GM10266 (cell line): ENCODE results near the gene SSTR5.

ENCODE experiments used
- DNase-seq: peaks from one replicate; pipeline ENCODE4 v3.0.0; 2012; ENCODE audit errors: extremely low spot score
- TF ChIP-seq, protein P1 (sequence below): IDR thresholded peaks from 2 replicates; pipeline ENCODE4 v1.5.1; 2012; ENCODE audit warnings: mild to moderate bottlenecking, low read depth; ENCODE audit not compliant: control insufficient read depth, insufficient read depth; ENCODE audit errors: missing control alignments

Gene SSTR5

DNA sequence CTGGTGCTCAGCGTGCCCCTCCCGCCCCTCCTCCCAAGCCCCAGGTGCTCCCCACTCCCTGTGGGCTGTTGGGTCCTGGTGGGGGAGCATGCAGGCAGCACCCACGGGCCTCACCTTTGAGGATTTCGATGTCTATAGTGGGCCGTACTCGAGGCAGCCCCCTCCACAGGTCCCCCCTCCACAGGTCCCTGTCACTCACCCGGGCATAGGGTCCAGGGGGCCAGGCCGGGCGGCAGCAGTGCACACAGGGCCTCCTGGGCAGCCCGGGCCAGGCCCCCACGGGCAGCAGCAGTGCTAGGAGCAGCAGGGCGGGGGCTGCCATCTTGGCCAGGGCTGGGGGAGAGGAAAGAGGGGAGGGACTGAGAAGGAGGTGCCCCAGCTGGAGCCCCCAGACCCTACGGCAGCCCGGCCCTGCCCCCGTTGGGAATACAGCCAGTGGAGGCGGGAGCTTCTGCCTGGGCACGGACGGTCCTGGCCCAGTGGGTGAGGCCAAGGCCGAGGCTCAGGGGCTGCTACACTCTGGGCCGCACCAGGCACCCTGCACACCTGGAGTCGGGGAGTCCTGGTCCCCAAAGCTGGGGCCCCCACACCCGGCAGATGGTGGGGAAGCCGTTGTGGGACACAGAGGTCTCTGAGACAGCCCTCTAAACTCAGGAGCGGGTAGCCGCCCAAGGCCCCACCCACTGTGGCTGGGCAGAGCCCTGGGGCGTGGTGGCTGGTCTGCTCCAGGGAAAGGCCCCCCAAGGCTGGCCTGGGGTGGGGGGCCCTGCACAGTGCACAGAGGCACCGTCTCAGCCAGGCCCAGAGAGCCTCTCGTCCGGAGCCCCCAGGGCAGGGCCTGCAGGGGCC lies 22.3 kb downstream of the SSTR5 start:
- TF ChIP-seq, protein P1, sequence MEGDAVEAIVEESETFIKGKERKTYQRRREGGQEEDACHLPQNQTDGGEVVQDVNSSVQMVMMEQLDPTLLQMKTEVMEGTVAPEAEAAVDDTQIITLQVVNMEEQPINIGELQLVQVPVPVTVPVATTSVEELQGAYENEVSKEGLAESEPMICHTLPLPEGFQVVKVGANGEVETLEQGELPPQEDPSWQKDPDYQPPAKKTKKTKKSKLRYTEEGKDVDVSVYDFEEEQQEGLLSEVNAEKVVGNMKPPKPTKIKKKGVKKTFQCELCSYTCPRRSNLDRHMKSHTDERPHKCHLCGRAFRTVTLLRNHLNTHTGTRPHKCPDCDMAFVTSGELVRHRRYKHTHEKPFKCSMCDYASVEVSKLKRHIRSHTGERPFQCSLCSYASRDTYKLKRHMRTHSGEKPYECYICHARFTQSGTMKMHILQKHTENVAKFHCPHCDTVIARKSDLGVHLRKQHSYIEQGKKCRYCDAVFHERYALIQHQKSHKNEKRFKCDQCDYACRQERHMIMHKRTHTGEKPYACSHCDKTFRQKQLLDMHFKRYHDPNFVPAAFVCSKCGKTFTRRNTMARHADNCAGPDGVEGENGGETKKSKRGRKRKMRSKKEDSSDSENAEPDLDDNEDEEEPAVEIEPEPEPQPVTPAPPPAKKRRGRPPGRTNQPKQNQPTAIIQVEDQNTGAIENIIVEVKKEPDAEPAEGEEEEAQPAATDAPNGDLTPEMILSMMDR = no peak
- no peak for DNase-seq

DNA sequence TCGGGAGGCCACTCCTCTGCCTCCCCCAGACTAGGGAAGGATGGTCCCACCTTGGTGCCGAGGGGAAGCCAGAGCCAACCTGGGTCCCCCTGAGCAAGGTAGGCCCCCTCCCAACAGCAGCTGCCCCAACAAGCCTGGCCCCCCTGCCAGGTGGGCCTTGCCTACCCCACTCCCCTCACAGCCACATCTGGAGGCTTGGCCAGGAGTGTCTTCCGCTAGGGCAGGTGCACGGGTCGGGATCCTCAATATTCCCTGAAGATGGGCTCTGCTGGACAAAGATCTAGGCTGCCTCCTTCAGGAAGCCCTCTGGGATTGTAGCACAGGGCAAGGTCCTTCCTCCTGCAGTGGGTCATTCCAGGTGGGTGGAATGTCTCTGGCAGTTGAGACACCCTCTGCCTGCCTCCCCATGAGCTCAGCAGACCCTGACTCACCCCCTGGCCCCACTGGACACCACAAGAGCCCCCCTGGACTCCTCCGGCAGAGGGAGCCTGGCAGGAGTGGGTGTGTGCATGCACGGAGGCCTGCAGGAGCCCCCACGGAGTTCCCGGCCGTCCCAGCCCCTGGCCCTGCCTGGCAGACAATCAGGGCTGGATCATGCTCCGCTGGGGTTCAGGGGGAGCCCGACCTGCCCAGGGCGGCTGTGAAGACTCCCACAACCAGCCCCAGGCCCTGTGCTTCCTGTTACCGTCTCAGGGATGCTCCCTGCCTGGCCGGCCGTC lies 23.1 kb downstream of the SSTR5 start:
- no peak for DNase-seq
- TF ChIP-seq, protein P1 = no peak

DNA sequence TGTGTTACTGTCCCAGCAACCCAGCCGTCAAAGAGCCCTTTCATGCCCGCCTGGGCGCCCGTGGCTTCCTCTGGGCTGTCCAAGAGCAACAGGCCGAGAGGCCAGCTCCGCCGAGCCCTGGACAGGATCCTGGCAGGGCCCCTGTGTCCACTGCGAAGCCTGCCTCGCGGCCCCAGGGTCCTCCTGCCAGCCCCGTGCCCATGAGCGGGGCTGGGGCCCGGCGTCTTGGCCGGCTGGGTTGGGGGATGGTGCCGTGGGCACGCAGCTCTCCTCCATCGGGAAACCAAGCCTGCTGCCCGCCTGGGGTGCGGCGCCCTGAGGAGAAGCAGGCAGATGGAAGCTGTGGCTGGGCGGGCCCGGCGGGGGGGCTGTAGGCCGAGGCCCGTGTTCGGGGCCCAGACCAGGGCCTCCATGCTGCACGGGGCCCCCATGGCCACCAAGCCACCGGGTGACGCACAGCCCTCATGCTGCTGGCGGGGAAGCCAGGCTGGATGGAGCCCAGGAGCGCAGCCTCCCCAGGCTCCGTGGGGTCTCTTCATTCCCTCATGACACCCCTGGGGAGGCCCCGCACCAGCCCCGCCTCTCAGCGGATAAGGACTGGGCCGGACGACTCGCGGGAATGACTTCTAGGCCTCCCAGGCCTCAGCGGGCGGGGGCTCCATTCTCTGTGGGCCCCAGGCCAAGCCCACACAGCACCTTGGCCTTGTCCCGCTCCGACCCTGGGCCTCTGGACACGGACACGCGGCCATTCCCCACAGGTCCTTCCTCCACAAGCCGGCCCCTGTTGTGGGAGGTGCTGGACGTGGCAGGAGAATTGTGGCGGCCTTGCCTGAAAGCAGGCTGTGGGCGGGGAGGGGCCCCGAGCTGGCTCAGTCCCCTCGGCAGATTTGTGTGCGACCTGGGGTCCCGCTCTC lies 23.9 kb downstream of the SSTR5 start, which contains the start of gene C1QTNF8:
Gene C1QTNF8, minus strand, starts transcription at position 76 of the 914 bp plus-strand sequence. CDS start 1,322 bp downstream, outside the sequence.
- DNase-seq = no peak
- TF ChIP-seq, protein P1 = no peak

DNA sequence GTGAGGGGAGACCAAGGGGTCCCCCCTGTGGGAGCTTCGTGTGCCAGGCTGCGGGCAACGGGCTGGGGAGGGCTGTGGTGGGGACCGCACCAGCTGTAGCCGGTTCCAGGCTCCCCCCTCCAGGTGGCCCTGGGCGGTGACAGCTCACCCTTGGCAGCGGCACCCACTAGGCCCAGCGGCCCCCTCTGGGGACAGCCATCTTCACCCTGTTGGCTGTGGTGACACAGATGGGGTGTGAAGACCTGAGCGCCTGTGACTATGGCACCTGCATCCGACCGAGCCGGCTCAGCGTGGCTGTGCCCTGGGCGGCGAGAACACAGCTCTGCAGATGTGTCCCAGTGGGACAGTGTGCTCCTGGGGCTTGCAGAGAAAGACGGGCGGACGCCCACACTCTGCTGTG lies 24.6 kb downstream of the SSTR5 start:
- TF ChIP-seq, protein P1 = no peak
- no peak for DNase-seq

DNA sequence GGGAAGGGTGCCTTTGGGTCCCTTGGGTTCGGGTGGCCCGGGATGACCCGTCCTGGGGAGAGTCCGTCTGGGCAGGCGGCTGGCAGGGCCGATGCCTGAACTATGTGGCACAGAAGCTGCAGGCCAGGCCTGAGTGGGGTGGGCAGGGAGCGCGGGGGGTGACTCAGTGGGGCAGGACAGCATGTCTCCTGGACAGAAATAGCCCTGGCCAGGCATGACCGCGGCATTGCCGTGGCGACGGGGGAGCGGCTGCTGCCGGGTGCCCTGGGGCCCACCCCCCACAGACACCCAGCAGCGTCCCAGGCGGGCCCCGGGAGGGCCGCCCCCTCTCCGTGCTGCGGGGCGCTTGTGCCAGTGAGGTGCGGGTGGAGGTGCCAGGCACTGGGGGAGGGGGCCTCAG lies 25.3 kb downstream of the SSTR5 start:
- no peak for DNase-seq
- TF ChIP-seq, protein P1 = no peak

DNA sequence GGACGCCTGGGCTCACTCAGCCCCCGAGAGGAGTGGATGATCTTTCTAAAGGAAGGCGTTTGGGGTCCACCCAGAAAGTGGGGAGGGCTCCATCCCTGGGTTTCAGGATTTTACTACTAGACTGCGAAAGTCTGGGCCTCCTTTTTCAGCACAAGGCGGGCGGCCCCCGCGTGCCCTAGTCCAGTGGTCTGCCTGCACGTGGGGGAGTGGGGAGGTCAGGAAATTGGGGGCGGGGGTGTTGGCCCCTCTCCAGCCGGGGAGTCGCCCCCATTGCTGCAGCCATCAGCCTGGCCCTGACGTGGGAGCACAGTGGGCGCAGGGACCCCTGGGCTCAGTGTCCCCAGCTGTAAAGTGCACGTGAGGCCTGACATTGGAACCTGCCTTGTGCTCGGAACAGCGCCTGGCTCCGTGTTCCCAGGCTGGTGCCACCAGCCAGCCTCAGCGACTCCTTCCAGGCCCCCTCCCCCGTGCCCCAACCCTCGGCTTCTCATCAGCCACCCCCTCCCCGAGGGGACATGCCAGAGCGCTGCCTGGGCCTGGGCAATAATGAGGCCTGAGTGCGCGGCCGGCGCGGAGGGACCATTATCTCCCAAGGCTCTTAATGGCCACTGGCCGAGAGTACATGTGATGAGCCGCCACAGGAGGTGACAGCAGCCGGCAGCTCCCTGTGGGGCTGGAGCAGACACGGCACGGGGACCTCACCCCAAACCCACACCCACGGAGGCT lies 25.9 kb downstream of the SSTR5 start:
- TF ChIP-seq, protein P1 = no peak

More for the DNA sequence above, 25.9 kb downstream of the SSTR5 start:
- no peak for DNase-seq
